Activated CD8-positive, alpha-beta memory T cell treated with anti-CD3 and anti-CD28 coated beads, Interleukin-2, amount 50 U/mL, for 48 hours (primary cell): ENCODE measurements around the gene TPRKB.
"Not testable (repeated sequence)": the region's sequence is repeated elsewhere in the genome, so short reads cannot be mapped to it uniquely, and the experiment has no call there.

Experiments used
- DNase-seq: peaks from one replicate; pipeline ENCODE4 v3.0.0-alpha.2; 2020

Gene TPRKB

DNA sequence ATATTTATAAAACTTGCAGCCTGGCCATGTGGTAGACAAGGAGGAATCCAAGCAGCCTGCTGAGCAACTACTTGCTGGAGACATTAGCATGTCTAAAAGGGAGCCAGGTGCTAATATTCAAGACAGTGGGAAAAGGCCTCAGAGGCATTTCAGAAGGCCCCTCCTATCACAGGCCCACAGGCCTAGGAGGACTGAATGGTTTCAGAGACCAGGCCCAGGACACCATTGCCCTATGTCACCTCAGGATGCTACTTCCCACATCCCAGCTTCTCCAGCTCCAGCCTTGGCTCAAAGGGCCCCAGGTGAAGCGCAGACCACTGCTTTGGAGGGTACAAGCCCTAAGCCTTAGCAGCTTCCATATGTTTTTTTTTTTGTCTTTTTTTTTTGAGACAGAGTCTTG, 39.0 kb downstream of the TPRKB start:
- DNase-seq, result no peak

GRCh38 chr2:73697606-73698005, 39.5 kb downstream of the TPRKB start:
- DNase-seq, result no peak

DNA sequence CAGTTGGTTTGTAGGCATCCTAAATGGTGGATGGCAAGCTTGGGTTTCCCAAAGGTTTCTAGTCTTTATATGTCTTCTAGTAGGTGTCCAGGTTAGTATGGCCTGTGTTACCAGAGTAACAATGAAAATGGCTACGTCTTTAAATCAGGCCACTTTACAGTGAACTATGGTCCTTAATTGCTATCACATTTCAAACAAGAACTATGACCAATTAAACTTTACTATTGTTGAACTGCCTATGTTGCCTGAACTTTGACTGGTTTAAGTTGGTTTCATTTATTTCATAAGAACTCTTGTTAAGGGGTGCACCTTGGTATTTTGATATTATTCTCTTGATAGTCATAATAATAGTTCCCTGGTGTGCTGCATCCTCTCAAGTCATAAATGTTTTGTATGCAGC, 40.2 kb downstream of the TPRKB start:
- DNase-seq, result not testable (repeated sequence)

DNA sequence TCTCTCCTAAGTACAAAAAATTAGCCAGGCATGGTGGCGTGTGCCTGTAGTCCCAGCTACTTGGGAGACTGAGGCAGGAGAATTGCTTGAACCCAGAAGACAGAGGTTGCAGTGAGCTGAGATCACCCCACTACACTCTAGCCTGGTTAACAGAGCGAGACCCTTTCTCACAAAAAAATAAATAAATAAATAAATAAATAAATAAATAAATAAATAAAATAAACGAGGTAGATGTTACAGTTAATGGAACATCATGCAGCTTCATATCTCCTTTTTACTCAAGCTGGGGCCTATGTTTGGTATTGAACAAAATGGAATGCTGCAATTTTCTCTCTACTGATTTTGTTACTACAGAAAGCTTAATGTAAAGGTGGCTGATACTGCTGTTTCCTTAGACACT, 40.6 kb downstream of the TPRKB start:
- DNase-seq, result not testable (repeated sequence)

DNA sequence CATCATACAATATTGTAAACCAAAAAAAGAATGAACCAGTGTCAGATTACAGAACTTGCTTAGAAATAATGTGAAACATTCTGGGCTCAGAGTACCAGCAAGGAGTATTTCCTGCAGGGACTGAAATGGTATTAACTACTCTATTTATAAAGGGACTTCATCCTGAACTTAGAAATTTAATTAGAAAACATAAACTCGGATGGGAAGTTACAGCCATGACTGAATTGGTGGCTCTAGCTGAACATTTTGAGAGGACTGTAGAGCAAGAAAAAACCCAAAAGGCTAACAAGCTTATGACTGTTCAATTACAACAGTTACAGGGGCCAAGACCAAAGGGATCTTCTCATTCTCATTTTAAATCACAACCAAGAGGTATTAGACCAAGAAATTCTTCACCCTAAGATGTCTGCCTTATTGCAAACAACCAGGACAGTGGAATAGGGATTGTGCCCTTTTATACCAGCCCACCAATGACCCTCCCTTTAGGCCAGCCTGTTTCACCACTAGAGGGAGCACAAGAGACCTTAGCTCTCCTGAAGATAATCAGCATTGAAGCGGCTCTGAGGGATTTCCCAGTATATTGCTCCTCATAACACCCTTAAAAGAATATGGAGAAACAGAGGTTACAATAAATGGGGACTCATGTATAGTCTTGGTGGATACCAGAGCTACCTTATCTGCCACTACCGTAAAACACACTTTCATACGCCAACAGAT, 46.6 kb downstream of the TPRKB start:
- DNase-seq, result not testable (repeated sequence)

GRCh38 chr2:73688494-73688893, 48.7 kb downstream of the TPRKB start:
- DNase-seq, result not testable (repeated sequence)

DNA sequence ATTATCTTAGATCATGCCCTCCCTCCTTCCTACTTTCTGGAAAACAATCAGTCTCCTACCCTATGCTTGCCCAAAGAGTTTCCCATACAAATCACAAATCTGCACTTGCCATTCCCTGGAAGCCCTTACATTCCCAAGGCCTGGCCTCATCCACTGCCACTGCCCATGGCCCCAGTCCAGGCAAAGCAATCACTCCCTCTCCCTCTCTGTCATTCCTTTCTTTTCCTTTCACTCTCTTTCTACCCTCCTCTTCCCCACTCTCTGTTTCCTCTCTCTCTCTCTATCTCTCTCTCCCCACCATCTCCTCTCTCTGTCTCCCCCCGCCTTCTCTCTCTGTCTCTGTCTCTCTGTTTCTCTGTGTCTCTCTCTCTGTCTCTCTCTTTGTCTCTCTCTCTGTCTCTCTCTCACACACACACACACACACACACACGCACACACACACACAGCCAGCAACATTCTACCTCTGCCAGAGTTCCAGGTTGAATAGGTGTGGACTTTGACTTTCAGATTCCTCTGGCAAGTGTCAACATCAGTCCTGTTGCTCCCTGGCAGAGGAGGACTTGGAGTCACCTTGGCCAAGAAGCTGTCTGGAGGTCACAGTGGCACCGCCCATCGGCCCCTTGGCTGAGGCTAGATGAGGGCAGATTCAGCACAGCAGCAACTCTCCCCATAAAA, 51.2 kb downstream of the TPRKB start:
- DNase-seq, result no peak

DNA sequence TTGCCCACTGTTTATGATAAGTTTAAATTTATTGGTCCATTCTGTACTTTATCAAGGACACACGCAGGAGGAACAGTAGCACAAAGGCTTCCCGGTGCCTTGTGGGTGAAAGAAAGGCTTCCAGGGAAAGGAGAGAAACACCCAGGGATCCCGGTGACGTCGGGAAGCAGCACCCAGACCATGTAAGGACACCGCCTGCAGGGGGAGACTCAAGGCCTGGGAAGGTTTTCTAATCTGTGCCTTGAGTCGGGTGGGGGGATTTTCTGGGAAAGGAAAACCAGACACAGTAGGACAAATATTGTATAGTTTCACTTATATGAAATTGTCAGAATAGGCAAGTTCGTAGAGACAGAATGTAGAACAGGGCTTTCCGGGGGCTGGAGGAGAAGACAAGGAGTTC, 52.2 kb downstream of the TPRKB start:
- DNase-seq, result not testable (repeated sequence)

DNA sequence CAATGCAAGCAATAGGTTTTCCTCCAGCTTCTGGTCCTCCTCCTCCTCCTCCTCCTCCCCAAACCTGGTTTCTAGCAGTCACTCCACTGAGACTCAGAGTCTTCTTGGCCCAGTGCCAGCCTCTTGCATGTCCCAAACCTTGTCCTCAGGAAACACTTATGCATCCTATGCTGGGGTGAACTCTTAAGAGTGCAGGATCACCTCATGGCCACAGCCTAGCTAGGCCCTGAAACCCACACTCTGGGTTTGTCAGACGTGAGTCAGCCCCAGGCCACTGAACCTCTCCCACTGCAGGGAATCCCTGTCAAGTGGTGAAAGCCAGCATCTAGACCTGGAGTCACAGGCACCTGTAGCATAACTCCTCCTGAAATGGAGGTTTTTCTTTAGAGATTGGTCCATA, 52.8 kb downstream of the TPRKB start:
- DNase-seq, result not testable (repeated sequence)

DNA sequence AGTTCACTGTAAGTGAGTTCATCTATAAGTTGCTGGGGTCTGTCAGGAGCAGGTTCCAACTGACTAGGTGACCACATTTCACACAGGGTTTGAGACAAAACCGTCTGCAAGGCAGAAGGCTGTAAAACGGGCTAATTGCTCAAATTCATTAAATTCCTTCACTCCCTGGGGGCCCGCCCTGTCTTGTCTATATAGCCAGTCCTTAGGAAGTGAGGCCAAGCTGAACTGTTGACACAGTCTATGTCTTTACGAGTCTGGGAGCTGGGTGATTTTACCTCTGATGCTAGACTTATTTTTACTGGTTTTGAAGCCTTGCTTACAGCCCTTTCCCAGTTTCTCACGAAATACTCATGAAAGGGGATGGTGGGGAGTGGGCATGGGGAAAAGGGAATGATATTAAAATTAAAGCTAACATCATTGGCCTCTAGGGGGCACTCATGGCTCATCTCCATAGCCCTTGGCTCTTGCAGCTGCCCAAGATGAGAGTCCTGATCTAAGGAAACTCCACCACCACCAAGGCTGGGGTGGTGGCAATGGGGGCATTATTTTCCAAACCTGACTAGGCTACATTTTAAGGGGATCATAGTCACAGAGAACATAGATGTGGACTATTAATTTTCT, 57.1 kb downstream of the TPRKB start:
- not testable (repeated sequence) for DNase-seq
